ENCODE results near the gene MAP1LC3A.
A peak's percentile ranks its signal among the peaks of the same experiment; 100 is the strongest.

Gene MAP1LC3A

GRCh38 chr20:34553366-34553867 is 5.1 kb upstream of the MAP1LC3A start:
- no peak overlapping the region for H3K27ac Mint-ChIP-seq
- H3K27me3 Mint-ChIP-seq = no peaks in the 10 kb centered on the region
- H3K4me3 Mint-ChIP-seq = no peak overlapping the region
- no peaks in the 10 kb centered on the region for H3K9me3 Mint-ChIP-seq (ENCODE audit: low read depth)
- H3K36me3 Mint-ChIP-seq = no peaks in the 10 kb centered on the region
- H3K4me1 Mint-ChIP-seq (ENCODE audit: low read depth) = peaks cover 12% of the 10 kb centered on the region

- H3K27ac Mint-ChIP-seq = peak overlapping the region; percentile 76
- no peaks in the 10 kb centered on the region for H3K36me3 Mint-ChIP-seq
- peaks cover 12% of the 10 kb centered on the region for H3K4me1 Mint-ChIP-seq (ENCODE audit: low read depth)
- H3K9me3 Mint-ChIP-seq (ENCODE audit: low read depth) = no peaks in the 10 kb centered on the region
- H3K27me3 Mint-ChIP-seq = no peaks in the 10 kb centered on the region
- peak overlapping the region; percentile 88 for H3K4me3 Mint-ChIP-seq
Measured at GRCh38 chr20:34557936-34558319, 590 bp upstream of the MAP1LC3A start.

- H3K36me3 Mint-ChIP-seq = no peaks in the 10 kb centered on the region
- no peak overlapping the region for H3K27ac Mint-ChIP-seq
- H3K9me3 Mint-ChIP-seq (ENCODE audit: low read depth) = no peaks in the 10 kb centered on the region
- no peaks in the 10 kb centered on the region for H3K27me3 Mint-ChIP-seq
- peak overlapping the region; percentile 59 for H3K4me3 Mint-ChIP-seq
- peaks cover 12% of the 10 kb centered on the region for H3K4me1 Mint-ChIP-seq (ENCODE audit: low read depth)
Measured at GRCh38 chr20:34559311-34560140, 1.0 kb downstream of the MAP1LC3A start.

GRCh38 chr20:34560141-34560523 is 1.6 kb downstream of the MAP1LC3A start:
- Mint-ChIP-seq H3K27ac (no peak overlapping the region), H3K9me3 (ENCODE audit: low read depth) (no peaks in the 10 kb centered on the region), H3K4me1 (ENCODE audit: low read depth) (peaks cover 12% of the 10 kb centered on the region), H3K4me3 (no peak overlapping the region), H3K27me3 (no peaks in the 10 kb centered on the region), H3K36me3 (no peaks in the 10 kb centered on the region)

GRCh38 chr20:34560614-34561013 is 2.1 kb downstream of the MAP1LC3A start:
- Mint-ChIP-seq H3K27me3 (no peaks in the 10 kb centered on the region), H3K9me3 (ENCODE audit: low read depth) (no peaks in the 10 kb centered on the region), H3K27ac (no peak overlapping the region), H3K36me3 (no peaks in the 10 kb centered on the region), H3K4me1 (ENCODE audit: low read depth) (peaks cover 12% of the 10 kb centered on the region), H3K4me3 (no peak overlapping the region)

GRCh38 chr20:34561661-34562060 is 3.1 kb downstream of the MAP1LC3A start:
- Mint-ChIP-seq H3K4me1 (ENCODE audit: low read depth) (peaks cover 12% of the 10 kb centered on the region), H3K4me3 (no peak overlapping the region), H3K36me3 (no peaks in the 10 kb centered on the region), H3K27ac (peak overlapping the region; percentile 46), H3K9me3 (ENCODE audit: low read depth) (no peaks in the 10 kb centered on the region), H3K27me3 (no peaks in the 10 kb centered on the region)

- Mint-ChIP-seq H3K4me3 (no peak overlapping the region), H3K27ac (no peak overlapping the region), H3K27me3 (no peaks in the 10 kb centered on the region), H3K36me3 (no peaks in the 10 kb centered on the region), H3K4me1 (ENCODE audit: low read depth) (peaks cover 5% of the 10 kb centered on the region), H3K9me3 (ENCODE audit: low read depth) (no peaks in the 10 kb centered on the region)
Measured at GRCh38 chr20:34562641-34563040, 4.1 kb downstream of the MAP1LC3A start.

GRCh38 chr20:34564833-34565232 is 6.3 kb downstream of the MAP1LC3A start:
- no peaks in the 10 kb centered on the region for H3K9me3 Mint-ChIP-seq (ENCODE audit: low read depth)
- no peaks in the 10 kb centered on the region for H3K27me3 Mint-ChIP-seq
- H3K4me1 Mint-ChIP-seq (ENCODE audit: low read depth) = no peaks in the 10 kb centered on the region
- H3K36me3 Mint-ChIP-seq = no peaks in the 10 kb centered on the region
- H3K27ac Mint-ChIP-seq = no peak overlapping the region
- H3K4me3 Mint-ChIP-seq = no peak overlapping the region

GRCh38 chr20:34566978-34567891 is 8.7 kb downstream of the MAP1LC3A start:
- H3K27ac Mint-ChIP-seq = no peak overlapping the region
- H3K27me3 Mint-ChIP-seq = no peaks in the 10 kb centered on the region
- no peak overlapping the region for H3K4me3 Mint-ChIP-seq
- no peaks in the 10 kb centered on the region for H3K9me3 Mint-ChIP-seq (ENCODE audit: low read depth)
- no peaks in the 10 kb centered on the region for H3K36me3 Mint-ChIP-seq
- H3K4me1 Mint-ChIP-seq (ENCODE audit: low read depth) = no peaks in the 10 kb centered on the region

- no peak overlapping the region for H3K27ac Mint-ChIP-seq
Measured at GRCh38 chr20:34567892-34568865, 9.7 kb downstream of the MAP1LC3A start.

GRCh38 chr20:34569598-34569997 is 11.1 kb downstream of the MAP1LC3A start:
- Mint-ChIP-seq H3K4me1 (ENCODE audit: low read depth) (no peaks in the 10 kb centered on the region), H3K27ac (no peak overlapping the region), H3K4me3 (no peak overlapping the region), H3K27me3 (no peaks in the 10 kb centered on the region), H3K36me3 (peaks cover 1% of the 10 kb centered on the region), H3K9me3 (ENCODE audit: low read depth) (no peaks in the 10 kb centered on the region)

More at GRCh38 chr20:34567892-34568865, 9.7 kb downstream of the MAP1LC3A start:
- Mint-ChIP-seq H3K27me3 (no peaks in the 10 kb centered on the region), H3K9me3 (ENCODE audit: low read depth) (no peaks in the 10 kb centered on the region), H3K4me3 (no peak overlapping the region), H3K4me1 (ENCODE audit: low read depth) (no peaks in the 10 kb centered on the region), H3K36me3 (no peaks in the 10 kb centered on the region)

- Mint-ChIP-seq H3K27ac (peak overlapping the region; percentile 22), H3K27me3 (no peaks in the 10 kb centered on the region), H3K9me3 (ENCODE audit: low read depth) (no peaks in the 10 kb centered on the region), H3K4me1 (ENCODE audit: low read depth) (no peaks in the 10 kb centered on the region), H3K36me3 (peaks cover 3% of the 10 kb centered on the region), H3K4me3 (no peak overlapping the region)
Measured at GRCh38 chr20:34570859-34571306, 12.4 kb downstream of the MAP1LC3A start.

- Mint-ChIP-seq H3K36me3 (peaks cover 3% of the 10 kb centered on the region), H3K27me3 (no peaks in the 10 kb centered on the region), H3K9me3 (ENCODE audit: low read depth) (no peaks in the 10 kb centered on the region), H3K27ac (no peak overlapping the region), H3K4me3 (no peak overlapping the region), H3K4me1 (ENCODE audit: low read depth) (no peaks in the 10 kb centered on the region)
Measured at GRCh38 chr20:34571753-34572152, 13.2 kb downstream of the MAP1LC3A start.
